Fibroblast of upper back skin (primary cell): ENCODE measurements around the gene TRAPPC14.
"Not testable (repeated sequence)": the region's sequence is repeated elsewhere in the genome, so short reads cannot be mapped to it uniquely, and the experiment has no call there.

Experiments
- DNase-seq: peaks from one replicate; pipeline ENCODE4 v3.0.0-alpha.2; 2013

The TRAPPC14 gene, protein sequence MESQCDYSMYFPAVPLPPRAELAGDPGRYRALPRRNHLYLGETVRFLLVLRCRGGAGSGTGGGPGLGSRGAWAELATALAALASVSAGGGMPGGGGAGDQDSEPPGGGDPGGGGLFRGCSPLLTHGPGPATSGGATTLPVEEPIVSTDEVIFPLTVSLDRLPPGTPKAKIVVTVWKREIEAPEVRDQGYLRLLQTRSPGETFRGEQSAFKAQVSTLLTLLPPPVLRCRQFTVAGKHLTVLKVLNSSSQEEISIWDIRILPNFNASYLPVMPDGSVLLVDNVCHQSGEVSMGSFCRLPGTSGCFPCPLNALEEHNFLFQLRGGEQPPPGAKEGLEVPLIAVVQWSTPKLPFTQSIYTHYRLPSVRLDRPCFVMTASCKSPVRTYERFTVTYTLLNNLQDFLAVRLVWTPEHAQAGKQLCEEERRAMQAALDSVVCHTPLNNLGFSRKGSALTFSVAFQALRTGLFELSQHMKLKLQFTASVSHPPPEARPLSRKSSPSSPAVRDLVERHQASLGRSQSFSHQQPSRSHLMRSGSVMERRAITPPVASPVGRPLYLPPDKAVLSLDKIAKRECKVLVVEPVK

DNA sequence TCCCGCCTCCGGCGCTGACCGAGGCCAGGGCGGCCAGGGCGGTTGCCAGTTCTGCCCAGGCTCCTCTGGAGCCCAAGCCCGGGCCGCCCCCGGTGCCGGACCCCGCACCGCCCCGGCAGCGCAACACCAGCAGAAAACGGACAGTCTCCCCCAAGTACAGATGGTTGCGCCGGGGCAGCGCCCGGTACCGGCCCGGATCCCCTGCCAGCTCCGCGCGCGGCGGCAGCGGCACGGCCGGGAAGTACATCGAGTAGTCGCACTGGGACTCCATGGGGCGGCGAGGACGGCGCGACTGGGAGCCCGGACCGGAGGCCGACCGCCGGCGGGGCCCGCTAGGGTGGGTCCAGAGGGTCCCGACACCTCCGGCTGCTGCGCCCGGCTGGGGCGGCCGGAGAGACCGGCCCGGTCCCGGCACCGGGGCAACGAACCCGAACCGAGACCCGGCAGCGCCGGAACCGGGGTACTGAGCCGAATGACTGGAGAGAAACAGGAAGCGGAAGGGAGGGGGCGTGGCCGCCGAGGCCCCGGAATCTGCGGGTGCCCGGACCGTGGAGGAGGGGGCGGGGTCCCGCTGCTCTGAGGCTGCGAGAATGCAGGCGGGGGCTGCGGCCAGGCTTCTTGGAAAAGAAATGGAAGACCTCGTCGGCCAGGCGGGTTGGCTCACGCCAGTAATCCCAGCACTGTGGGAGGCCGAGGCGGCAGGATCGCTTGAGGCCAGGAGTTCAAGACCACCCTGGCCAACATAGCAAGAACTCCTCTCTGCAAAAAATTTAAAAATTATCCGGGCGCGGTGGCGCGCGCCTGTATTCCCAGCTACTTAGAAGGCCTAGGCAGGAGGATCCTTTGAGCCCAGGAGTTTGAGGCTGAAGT, at the start of gene TRAPPC14:
TSS of gene TRAPPC14 (minus strand) at position 495 of the 870 bp plus-strand sequence. CDS start at position 271, 224 bp downstream.
- peak; percentile 83 for DNase-seq

DNA sequence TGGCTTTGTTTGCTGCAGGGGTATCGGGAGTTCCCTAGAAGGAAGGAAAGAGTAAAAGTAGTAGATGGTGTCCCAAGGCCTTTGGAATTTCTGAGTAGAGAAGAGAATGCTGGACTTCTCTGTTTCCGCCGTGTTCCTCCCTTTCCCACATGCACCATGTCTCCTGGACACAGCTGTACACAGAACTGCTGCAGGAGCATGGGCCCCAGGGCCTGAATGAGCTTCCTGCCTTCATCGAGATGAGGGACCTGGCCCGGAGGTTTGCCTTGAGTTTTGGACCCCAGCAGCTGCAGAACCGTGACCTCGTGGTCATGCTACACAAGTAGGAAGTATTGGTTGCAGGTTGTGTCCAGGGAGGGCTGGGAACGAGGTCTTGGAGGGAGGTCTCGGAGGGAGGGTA, 45.9 kb upstream of the TRAPPC14 start:
- no peak for DNase-seq

DNA sequence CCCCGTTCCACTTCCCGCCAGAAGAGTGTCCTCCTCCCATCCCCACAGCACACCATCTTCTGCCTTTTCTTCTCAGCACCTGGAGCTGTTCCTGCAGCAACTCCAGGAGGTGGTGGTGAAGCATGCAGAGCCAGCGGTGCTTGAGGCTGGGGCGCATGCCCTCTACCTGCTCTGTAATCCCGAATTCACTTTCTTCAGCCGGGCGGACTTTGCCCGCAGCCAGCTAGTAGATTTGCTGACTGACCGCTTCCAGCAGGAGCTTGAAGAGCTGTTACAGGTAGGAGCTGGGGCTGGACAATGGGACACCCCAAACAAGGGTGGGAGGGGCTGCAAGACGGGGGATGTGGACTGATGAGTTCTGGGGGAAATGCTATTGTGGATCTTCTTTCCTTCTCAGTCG, 42.2 kb upstream of the TRAPPC14 start:
- DNase-seq, result no peak

DNA sequence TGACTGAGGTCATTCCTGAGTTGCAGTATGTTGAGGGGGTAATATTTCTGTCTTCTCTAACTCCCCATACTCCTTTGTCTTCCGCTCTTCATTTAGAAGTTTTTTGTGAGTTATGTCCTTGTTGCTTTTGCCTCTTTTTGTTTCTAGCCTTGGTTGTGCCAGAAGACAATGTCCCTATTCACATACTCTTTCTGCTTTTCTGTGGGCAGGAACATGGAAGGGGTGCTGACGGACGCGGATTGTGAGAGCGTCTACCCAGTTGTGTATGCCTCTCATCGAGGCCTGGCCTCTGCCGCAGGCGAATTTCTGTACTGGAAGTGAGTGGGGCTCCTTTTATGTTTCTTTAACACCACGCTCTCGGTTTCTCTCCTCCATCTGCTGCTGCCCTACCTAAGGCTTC, 39.7 kb upstream of the TRAPPC14 start:
- no peak for DNase-seq

DNA sequence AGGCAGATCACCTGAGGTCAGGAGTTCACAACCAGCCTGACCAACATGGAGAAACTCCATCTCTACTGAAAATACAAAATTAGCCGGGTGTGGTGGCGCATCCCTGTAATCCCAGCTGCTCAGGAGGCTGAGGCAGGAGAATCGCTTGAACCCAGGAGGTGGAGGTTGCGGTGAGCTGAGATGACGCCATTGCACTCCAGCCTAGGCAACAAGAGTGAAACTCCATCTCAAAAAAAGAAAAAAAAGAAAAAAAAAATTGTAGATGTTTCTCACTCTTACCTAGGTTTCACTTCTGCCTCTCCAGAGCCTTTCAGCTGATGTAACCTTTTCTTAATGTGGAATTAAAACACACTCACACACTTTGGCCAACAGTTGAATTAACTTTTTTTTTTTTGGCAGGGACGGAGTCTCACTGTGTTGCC, 37.4 kb upstream of the TRAPPC14 start:
- not testable (repeated sequence) for DNase-seq

DNA sequence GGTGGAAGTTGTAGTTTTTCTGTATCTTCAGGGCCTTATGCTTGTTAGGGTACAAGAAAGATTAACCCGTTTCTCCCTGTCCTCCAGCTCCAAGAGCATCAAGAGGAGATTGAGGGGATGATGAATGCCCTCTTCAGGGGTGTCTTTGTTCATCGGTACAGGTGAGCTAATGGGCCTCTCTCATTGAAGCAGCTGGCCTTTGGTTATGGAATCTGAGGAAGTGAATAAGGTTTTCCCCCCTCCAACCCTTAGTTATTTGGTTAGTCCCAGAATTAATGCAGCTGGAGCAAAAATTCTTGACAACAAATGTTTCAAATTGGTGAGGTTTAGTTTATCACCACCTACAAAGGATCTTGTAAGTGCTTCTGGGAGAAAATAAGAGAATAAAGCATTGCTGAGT, 36.7 kb upstream of the TRAPPC14 start:
- DNase-seq, result no peak

DNA sequence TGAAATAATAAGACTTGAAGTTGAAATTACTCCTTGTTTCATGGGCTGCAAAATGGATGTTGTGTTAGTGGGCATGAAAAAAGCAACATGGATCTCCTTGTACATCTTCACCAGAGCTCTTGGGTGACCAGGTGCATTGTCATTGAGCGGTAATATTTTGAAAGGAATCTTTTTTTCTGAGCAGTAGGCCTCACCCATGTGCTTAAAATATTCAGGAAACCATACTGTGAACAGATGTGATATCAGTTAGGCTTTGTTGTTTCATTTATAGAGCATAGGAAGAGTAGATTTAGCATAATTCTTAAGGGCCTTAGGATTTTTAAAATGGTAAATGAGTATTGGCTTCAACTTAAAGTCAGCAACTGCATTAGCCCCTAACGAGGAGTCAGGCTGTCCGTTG, 34.4 kb upstream of the TRAPPC14 start:
- no peak for DNase-seq

DNA sequence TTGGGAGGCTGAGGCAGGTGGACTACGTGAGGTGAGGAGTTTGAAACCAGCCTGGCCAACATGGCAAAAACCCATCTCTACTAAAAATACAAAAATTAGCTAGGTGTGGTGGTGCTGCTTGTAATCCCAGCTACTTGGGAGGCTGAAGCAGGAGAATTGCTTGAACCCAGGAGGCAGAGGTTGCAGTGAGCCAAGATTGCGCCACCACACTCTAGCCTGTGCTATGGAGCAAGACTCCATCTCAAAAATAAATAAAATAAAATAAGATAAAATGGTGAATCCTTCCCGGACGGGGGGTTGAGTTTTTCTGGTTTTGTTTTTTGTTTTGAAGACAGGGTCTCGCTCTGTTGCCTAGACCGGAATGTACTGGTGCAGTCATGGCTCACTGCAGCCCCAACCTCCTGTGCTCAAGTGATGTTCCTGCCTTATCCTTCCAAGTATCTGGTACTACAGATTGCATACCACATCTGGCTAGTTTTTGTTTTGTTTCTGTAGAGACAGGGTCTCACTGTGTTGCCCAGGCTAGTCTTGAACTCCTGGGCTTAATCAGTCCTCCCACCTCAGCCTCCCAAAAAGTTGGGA, 33.8 kb upstream of the TRAPPC14 start:
- DNase-seq, result not testable (repeated sequence)

DNA sequence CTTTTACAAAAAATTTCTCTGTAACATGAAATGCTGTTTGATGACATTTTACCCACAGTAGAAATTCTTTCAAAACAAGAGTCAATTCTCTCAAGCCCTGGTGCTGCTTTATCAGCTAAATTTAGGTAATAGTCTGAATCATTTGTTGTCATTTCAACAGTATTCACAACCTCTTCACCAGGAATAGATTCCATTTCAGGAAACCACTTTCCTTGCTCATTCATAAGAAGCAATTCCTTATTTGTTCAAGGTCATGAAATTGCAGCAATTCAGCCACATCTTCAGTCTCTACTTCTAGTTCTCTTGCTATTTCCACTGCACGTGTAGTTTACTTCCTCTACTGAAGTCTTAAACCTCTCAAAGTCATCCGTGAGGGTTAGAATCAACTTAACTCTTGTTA, 33.3 kb upstream of the TRAPPC14 start:
- DNase-seq, result peak; percentile 43

DNA sequence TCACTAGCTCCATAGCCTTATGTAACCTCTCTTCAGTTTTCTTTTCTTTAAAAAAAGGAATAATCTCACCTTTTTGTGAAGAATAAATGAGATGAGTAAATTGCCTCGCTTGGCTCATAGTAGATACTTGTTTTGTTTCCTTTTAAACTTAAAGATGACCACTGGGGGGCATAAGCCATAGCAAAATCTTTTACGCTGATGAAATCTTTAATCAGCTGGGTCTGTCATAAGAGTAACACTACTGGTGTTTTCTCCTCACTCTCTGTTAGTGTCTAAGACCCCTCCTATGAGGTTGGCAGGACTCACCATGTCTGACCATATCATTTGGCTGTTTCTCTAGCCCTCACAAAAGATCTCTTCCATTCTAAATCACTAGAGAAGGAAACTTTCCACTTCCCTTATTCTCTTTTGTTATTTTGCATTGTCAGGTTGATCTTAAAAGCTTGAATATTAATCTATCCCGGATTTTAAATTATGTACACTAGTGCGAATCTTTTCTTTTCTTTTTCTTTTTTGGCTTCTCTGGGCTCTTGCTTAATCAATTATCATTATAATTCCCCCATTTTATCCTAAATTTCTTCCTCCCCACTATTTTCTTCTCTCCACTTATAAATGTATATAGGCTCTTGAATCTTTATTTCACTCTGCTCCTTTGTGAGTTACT, 31.7 kb upstream of the TRAPPC14 start:
- peak; percentile 75 for DNase-seq

DNA sequence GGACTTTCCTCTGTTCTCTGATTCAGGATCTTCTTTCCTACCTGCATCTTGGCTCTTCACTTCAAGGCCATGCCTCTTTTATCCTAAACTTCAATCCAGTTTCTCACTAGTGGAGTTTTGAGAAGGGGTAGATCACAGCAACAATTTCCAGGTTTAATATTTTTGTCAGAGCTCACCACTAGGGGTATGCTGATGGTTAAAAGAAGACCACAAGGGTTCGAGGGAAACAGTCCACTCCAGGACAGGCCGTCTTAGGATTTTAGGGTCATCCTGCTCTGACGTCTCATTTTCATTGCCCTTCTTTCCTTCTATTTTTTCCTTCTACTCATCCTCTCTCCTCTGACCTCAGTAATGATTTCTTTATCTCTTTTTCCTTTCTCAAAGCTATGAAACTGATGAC, 30.5 kb upstream of the TRAPPC14 start:
- DNase-seq, result no peak

DNA sequence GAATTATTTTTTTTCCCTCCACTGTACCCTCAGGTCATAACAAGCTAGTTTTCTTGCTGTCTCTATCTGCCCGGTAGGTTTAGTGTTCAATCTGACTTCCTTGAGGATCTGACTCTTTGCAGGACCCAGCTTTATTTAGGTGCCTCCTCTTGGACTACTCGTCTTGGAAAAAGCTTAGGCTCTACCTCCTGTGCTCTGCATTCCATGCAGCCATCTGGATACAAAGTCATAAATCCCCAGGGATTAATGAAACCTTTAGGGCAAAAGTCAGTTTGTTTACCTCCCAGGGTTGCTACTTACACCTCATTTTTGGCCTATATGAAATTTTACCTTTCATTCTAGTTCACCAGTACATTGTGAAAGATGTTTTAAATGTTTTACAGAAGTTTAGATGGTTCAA, 27.2 kb upstream of the TRAPPC14 start:
- DNase-seq, result no peak

DNA sequence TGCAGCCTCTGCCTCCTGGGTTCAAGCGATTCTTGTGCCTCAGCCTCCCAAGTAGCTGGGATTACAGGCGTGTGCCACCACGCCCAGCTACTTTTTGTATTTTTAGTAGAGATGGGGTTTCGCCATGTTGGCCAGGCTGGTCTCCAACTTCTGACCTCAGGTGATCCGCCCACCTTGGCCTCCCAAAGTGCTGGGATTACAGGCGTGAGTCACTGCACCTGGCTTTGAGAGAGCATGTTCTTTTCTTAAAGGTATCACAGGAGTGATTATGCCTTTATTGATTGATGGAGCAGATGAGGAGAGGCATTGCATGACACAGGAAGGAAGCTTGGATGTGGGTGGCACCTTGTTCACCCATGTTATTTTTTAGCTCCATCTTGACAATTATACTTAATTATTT, 24.6 kb upstream of the TRAPPC14 start:
- DNase-seq, result not testable (repeated sequence)

DNA sequence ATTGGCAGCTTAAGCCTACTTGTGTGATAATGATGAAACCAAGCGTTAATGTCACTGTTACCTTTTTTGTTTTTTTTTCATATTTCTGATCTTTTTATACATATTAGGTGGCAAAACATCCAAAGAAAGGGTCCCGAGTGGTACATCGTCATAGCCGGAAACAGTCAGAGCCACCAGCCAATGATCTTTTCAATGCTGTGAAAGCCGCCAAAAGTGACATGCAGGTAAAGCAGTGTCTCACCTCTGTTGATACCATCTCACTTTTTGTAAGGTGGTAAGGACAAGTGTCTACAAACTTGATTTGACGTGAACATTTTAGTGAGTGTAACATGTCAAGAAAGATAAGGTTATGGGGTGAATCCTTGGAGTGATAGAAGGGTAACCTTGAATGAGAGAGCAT, 24.1 kb upstream of the TRAPPC14 start:
- DNase-seq, result not testable (repeated sequence)

DNA sequence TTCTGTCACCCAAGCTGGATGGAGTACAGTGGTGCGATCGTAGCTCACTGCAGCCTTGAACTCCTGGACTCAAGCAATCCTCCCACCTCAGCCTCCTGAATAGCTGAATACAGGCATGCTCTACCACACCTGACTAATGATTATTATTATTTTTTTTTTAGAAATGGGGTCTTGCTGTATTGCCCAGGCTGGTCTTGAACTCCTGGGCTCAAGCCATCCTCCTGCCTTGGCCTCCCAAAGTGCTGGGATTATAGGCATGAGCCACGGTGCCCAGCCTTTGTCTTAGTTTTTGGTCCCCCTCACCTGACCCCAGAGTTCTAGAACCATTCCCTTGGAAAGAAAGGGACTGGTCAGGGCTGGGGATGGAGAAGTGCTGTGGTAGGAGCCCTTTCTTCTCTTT, 21.6 kb upstream of the TRAPPC14 start:
- DNase-seq, result not testable (repeated sequence)

DNA sequence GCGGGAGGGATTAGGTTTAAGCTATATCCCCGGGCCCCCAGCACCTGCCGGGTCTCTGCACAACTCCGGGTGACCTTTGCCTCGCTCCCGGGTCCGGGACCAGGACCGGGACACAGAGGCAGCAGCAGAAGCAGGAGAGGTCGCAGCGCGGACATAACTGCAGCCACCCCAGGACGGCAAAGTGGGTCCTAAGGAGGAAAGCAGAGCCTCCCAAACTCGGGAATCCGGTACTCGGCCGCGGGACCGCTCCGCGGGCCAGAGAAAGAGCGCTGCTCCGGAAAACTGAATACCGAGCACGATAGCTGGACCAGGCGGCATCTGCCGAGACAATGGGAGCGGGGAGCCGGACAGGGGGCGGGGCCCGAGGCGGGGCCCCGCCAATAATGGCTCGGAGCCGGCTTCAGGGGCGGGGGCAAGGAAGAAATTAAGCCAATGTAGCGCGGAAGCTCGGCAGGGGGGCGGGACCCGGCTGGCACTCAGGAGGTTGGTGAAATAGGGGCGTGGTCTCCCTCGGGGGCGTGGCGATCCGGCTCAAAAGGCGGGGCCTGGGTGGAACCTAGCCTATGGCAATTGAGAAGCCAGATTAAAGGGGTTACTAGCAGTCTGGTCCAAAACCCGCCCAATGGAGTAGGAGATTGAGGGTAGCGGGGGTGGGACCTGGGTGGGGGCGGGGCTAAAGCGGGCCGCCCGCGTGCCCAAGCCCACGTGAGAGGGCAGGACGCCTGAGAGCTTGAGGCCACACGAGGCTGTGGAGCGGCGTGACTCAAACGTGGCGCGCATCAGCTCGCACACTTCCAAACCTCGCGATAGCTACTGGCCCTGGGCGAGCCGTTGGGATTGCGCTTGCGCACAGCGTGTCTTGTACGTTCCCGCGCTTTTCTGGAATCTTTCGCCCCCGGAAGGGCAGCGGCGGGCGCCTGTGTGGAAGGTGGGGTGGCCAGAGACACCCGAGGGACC, 18.8 kb upstream of the TRAPPC14 start, which contains the start of the genes GPC2 and STAG3:
TSS of gene GPC2 (minus strand) at position 337 of the 957 bp plus-strand sequence. CDS start at position 155, 182 bp downstream.
TSS of gene STAG3 (plus strand) at position 874 of the 957 bp plus-strand sequence. CDS start 2,639 bp downstream, outside the sequence.
- peak; percentile 97 for DNase-seq

DNA sequence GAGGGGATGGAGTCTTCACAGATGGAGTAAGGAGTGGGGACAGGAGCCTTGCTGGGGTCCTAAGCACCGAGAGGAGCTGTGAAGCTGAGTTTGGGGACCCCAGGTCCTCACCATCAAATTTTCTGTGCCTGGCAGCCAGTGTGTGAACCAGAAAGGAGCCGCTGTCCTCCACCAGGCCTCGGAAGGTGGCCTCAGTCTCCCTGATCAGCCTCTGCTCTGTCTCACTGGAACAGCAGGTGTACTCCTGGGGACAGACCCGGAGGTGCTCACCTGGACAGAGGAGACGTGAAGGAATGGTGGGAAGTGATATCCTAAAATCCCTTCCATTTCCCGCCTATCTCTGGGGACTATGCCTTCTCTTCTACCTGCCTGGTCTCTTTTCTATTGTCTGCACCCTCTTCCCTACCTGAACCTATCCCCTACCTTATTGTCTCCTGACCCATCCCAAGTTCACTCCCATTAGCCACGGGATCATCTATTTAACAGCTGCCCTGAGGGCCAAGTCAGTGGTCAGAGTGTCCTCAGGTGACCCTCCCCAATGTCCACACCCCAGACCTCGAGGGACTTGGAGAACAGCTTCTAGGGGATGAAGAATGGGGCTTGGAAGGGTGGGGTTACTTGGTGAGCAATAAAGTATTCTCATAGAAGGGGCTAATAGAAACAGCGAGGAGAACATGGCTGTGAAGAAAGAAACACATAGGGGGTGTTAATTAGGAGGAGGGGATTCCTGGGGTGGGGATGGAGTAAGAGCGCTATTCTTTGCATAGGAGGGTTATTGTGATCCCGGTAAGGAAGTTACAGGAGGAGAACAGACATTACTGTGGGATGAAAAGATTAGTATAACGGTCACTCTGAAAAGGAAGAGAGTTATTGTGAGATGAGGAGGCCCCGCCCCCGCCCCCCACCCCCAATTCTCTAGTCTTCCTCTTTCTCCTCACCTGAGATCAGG, 17.8 kb upstream of the TRAPPC14 start:
- no peak for DNase-seq

DNA sequence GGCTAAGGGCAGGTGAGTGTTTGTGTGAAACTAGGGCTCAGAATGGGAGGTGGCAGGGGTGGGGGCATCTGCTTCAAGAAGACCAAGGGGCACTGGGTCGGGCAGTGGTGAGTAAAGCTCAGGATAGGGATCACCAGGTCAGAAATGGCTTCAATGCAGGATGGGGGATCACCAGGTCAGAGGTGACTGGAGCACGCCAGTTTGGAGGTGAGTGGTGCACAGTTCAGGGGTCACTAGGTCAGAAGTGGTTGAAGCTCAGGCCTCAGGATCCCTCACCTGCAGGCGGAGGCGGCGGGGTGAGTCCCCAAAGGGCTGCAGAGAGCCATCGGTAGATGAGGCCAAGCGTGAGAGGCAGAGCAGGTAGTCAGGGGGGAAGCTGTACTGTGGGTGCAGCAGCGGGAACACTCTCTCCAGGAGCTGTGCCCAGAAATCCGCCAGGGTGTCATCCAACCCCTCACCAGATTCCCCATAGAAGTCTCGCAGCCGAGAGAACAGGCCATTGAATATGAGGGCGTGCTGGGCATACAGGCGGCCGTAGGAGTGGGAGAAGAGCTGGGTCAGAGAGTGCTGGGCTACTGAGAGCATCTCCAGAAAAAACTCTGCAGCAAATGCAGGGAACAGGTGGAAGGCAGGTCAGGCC, 16.9 kb upstream of the TRAPPC14 start:
- DNase-seq, result no peak

DNA sequence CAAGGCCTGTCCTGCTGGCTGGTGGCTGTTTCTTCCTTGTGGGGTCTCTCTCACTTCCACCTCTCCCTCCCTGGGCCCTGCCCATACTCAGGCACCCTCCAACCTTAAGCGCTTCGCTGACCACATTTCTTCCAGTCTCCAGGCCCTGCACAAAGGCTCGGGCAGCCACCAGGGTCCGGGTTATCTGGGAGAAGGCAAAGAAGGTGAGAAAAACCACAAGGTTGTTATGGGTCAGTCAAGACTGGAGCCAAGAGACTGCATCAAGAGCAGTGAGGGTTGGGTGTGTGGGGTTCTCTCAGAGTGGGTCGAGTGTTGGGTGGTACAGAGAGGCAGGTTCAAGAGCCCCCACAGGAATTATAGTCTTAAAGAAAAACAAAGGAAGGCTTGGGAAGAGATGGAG, 16.1 kb upstream of the TRAPPC14 start:
- no peak for DNase-seq
